Measurements from ENCODE around the gene TESK2.

DNA sequence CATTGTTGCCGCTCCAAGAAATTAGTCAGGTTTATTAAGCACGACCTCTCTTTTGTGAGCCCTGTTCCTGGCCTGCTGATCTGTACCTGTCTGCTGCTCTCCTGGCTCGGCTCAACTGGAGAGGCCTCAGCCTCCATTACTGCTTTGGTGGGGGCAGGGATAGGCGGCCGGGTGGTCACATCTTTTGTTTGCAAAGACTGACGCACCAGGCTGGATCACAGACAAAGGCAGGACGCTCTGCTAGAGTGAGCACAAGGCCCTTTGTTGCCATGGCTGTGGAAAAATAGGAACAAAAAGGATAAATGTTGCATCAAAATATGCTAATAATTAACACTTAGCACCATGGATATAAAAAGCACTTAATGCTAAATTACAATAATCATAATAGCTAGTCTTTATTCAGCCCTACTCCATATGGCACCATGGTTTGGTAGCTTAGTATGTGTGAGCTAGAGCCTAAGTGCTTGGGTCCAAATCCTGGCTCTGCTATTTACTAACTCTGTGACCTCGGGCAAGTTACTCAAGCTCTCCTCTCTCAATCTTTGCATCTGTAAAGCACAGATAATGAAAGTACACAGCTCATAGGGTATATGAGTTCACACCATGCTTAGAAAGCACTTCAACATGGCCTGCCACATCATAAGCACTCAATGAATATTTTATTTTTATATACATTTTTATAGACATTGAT, 193.2 kb downstream of the TESK2 start:
- no peak for TF ChIP-seq GATA2 (IDR thresholded peaks at IDR 0.05; ENCODE audit: low read depth, low read length)
- TF ChIP-seq GATA3 (IDR thresholded peaks at IDR 0.05; ENCODE audit: low read depth, low read length): no peak

Data from SH-SY5Y (cell line).